PC-3 (cell line): ENCODE data around the gene MTHFD1.

Source experiments
- CTCF ChIP-seq: fragments of 300-600 bp; sonication (generic); conservative IDR thresholded peaks from 2 replicates; pipeline ENCODE4 v1.5.1; 2017; ENCODE audit warnings: antibody characterized with exemption, low read depth, mild to moderate bottlenecking, low read length
- EZH2 ChIP-seq: fragments of 300-600 bp; sonication (generic); IDR thresholded peaks from one replicate; pipeline ENCODE4 v1.6.1; 2017; ENCODE audit warnings: antibody characterized with exemption, mild to moderate bottlenecking, low read length; ENCODE audit not compliant: unreplicated experiment

- TF ChIP-seq CTCF (no peak), EZH2 (no peak)
Observed at GRCh38 chr14:64416348-64416932, 28.3 kb downstream of the MTHFD1 start.
